ENCODE data around the gene ERAL1.

GRCh38 chr17:28887871-28888471 lies 33.2 kb downstream of the ERAL1 start:
- TF ChIP-seq POLR2AphosphoS5 (IDR thresholded peaks at IDR 0.05; ENCODE audit: low read depth, low read length): no peak
- TF ChIP-seq TAF1 (IDR thresholded peaks at IDR 0.05; ENCODE audit: borderline replicate concordance, insufficient read depth, low read length): no peak
